GM18511 (cell line): ENCODE results near the gene ALK.

Experiments used
- ATAC-seq: cut with Tn5 transposase; IDR thresholded peaks from one replicate; pipeline ENCODE4 v1.9.1; 2021; ENCODE audit warnings: mild to moderate bottlenecking, moderate library complexity; ENCODE audit not compliant: unreplicated experiment

ALK gene

GRCh38 chr2:29430382-29431112, 490.8 kb downstream of the ALK start:
- ATAC-seq, result no peak

- ATAC-seq, result no peak
Observed at GRCh38 chr2:29426354-29426753, 495.0 kb downstream of the ALK start.

DNA sequence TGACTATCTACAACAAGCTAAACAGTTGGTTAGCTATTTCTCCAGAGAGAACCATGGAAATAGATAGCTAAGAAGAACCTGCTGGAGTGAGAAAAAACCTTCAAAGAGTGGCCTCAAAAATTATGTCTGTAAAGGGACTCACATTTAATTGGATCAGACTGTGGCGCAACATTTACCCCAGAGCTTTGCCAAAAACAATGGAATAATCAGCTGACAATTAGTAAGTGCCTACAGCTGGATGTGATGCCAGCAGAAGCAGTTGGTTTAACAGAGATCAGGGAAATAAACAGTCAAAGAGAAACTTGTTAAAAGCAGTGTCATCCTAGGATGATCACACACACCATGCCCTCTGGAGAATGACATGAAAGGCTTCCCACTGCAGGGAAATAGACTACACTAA, 495.5 kb downstream of the ALK start:
- no peak for ATAC-seq

DNA sequence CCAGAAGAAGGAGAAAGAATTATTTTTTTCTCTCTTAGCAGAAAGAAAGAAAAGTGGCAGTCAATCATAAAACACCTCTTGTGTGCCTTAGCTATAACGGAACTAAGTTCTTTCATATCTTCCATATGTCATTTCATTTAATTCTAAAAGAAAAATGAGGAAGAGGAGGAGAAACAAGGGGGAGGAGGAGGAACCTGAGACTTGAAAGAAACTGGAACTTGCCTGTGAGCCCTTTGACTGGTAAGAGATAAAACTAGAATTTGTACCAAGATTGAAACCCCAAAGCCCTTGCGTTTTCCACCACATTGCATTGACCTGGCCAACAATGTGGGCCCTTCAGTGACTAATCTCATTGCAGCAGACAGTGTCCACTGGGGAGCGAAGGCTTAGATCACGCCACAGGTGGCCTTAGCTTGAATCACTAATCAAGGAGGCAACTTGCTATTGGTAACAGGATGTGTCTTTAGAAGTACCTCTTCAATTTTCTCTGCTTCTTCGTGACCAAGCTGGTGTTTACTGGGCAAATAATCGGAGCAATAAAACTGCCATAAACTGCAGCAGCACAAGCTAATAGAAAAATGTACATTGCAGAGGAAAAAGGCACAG, 498.2 kb downstream of the ALK start:
- ATAC-seq, result no peak

DNA sequence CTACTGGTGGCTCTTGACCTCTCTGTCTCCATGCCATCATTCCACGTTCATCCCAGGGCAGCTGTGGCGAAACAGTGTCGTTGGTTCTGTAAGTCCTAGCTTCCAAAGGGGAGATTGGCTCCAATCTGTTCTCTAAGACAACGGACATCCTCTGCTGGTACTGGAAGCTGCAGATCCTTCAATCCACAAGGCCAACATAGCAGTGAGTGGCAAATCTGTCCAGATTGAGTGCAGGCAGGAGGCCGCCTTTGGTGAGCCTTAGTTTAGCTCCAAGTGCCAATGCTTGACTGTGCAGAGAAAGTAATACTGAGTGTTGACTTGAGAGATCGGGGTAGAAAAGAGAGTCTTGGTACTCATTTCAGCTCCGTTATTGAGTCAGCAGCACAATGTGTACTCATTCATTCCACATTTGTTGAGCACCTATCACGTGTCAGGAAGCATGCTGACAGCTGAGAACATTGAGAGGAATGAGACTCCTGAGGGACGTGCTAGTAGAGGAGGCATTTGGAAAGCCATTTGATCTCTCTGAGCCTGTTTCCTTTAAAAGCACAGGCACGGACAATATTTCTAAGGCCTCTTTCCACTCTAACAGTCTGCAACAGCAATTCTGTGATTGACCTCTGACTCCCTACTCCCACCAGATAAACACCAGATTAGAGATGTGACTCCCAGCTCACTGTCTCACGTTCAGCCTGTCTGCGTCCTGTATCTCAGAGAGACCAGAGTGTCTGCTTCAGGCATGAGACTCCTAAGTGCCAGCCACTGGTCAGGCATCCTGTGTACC, 500.2 kb downstream of the ALK start:
- no peak for ATAC-seq

DNA sequence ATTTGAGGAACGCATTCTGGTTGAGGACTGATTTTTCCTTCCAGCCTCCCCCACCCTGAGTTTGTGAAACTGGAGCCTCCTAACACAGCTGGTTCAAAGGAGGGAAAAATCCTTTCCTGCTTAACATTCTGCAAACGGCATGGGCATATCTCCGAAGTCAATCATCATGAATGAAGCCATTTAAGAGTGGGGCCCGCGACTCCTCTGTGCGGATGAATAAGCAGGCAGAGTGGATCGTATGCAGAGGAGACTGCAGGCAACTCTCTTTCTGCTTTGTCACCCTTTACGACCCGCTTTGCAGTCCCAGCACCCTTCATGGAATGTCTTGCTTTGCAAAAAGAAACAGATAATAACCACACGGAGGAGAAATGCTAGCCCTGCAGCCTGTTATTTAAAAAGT, 500.9 kb downstream of the ALK start:
- ATAC-seq, result no peak

- no peak for ATAC-seq
Observed at GRCh38 chr2:29417630-29418029, 503.8 kb downstream of the ALK start.

GRCh38 chr2:29412197-29412925, 509.0 kb downstream of the ALK start:
- no peak for ATAC-seq

- ATAC-seq, result no peak
Observed at GRCh38 chr2:29405707-29406106, 515.7 kb downstream of the ALK start.

DNA sequence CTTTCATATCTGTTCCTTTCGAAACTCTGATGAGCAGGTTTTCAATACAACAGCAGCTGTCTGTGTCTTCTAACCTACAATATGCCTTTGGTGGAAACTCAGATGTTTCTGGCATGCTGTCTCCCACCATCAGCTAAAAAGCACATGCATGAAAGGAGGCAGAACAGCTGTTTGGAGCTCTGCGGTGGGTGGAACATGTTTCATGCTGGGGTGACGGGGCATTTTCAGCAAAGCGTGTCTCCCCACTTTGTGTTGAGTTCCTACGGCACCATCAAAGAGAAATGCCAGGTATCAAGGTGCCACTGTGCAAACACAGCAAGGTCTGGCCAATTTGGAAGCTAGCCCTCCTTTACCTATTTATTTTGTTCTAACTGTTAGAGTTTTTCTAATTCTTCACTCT, 516.1 kb downstream of the ALK start:
- ATAC-seq, result no peak

DNA sequence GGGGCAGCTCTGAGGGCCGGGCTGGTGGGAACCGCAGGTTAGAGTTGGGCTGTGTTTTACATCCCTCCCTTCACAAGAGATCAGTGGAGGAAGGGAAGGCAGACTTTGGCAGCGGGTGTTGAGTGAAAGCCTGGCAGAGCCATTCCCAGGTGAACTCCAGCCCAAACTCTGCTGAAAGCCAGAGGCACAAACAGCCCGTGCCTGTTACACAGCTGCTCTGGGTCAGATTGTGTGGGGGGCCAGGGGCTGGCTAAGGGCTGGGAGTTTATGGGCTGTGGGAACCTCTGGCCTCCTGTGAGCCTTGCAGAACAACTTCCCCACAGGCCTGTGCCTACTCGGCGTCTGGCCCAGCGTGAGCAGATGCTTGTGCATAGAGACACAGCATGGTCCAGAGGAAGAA, 519.4 kb downstream of the ALK start:
- ATAC-seq, result no peak

- ATAC-seq, result no peak
Observed at GRCh38 chr2:29400930-29401653, 520.3 kb downstream of the ALK start.

DNA sequence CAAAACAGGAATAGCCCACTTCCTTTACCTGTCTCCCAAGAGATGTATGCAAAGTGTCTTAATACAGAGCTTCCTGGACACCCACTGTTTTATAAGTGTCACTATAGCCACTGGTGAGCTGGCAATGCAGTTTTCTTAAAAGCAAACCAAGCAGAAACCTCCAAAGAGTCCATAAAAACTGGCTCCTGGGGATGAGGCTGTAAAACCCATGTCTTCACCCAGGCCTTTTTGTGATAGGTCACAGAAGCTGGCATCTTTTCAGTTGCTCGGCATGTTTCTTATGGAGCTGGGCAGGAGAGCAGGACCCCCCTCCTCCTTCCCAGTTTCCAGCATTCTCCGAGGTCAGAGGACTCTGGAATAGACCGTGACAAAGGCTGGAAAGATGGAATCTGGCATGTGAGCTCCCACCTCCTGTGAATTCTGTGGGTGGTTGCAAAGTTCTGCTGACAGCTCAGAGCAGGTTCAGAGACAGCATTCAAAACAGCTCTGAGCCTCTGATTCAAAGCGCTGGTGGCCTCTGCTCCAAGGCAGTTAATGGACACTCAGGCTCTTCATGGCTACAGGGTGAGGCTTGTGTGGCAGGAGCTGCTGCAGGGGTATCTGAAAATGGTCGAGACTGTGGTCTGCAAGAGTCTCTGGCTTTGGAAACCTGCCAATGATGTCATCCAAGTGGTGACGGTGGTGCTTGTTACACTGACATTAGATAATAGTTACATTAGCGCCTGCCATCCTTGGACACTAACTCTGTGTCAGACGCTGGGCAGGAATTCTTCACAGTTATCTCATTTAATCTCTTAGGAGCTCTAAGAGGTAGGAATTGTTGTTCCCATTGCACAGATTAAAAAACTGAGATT, 522.8 kb downstream of the ALK start:
- ATAC-seq, result no peak

- ATAC-seq, result no peak
Observed at GRCh38 chr2:29397713-29398112, 523.7 kb downstream of the ALK start.

DNA sequence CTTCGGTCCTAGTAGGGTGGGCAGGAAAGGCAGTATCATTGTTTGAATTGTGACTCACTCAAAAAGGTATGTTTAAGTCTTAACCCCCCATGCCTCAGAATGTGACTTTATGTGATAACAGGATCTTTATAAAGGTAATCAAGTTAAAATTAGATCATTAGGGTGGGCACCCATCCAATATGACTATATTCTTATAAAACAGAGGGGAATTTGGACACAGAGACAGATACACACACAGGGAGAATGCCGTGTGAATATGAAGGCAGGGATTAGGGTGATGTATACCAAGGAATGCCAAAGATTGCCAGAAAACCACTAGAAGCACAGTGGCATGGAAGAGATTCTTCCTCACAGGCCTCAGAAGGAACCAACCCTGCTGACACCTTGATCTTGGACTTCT, 524.3 kb downstream of the ALK start:
- ATAC-seq, result no peak

DNA sequence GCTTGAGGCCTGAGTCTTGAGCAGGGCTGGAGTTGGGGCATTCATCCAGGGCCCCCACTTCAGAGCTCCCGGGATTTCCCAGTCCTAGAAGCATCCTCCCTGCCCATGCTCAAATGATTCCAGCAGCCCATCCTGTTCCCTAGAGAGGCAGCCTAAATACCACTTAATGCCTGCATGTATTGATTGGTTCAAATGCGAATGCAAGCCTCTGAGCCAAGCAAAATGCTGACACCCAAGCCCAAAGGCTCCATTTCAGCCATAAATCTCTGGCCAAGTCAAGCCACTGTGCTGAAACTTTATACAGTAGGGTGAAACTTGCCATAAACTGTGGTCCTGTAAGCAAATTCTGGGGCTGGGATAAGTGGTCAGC, 526.4 kb downstream of the ALK start:
- ATAC-seq, result no peak

DNA sequence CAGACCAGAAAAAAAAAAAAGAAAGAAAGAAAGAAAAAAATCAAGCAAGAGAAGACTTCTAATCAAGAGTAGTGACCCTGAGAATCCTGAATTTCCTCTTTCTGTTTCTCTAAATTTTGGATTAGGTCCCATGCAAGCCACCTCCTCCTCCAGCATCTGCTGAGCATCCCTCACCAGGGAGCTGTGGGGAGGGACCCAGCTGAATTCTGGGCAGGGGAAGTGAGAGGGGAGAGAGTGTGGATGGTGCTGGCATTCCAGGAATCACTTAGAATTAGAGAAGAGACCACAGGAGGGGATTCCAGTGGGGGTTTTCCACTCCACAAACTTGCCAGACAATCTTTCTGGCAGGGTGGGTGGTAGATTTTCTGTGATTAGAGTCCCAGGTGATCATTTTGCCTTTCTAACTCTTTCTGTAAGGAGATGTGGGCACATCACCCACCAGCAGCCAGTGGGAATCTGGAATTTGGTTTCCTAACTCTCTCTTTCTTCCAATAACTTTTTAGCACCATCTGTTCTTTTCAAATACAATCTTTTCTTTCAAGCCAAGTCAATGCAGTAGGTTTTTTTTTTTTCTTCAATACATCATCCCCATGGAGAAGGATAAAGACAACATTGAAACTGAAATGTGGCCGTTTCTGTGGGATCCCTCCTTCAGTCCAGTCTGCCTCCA, 526.9 kb downstream of the ALK start:
- ATAC-seq, result no peak

- no peak for ATAC-seq
Observed at GRCh38 chr2:29393676-29394075, 527.7 kb downstream of the ALK start.

DNA sequence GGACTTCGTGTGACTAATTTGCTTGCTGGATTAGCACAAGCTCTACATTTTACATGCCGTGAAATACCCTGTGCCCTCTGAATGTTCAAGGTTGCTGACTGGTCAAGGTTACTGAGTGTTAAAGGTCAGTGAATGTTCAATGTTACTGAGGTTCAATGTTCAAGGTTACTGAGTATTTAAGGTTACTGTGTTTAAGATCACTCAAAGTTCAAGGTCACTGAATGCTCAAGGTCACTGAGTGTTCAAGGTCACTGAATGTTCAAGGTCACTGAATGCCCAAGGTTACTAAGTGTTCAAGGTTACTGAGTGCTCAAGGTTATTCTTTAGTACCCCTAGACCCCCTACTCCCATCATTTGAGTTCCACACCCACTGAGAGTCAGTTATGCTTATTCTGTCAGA, 528.6 kb downstream of the ALK start:
- ATAC-seq, result no peak
